Upper lobe of right lung (tissue), 1 donor: ENCODE measurements around the gene TBKBP1. TPM values are rescaled to one million over a fixed set of nuclear protein-coding genes. Genes with fewer than 3 reads are reported as not detected.
"Not testable (repeated sequence)": the region's sequence is repeated elsewhere in the genome, so short reads cannot be mapped to it uniquely, and the experiment has no call there.

ENCODE experiments used
- ATAC-seq: fragments of 200-7000 bp; cut with Tn5 transposase; one replicate; pipeline ENCODE4 v1.9.1; 2020; ENCODE audit warnings: mild to moderate bottlenecking, moderate library complexity
- DNase-seq: peaks from one replicate; pipeline ENCODE4 v3.0.0-alpha.2; 2020
- H3K27ac ChIP-seq: fragments of 200-600 bp; one replicate; pipeline ENCODE4 v1.8.0; 2022
- H3K27me3 ChIP-seq: fragments of 200-600 bp; one replicate; pipeline ENCODE4 v1.8.0; 2022; ENCODE audit warnings: mild to moderate bottlenecking
- H3K36me3 ChIP-seq: fragments of 200-600 bp; one replicate; pipeline ENCODE4 v1.8.0; 2022
- H3K4me1 ChIP-seq: fragments of 200-600 bp; one replicate; pipeline ENCODE4 v1.8.0; 2022
- H3K4me3 ChIP-seq: fragments of 200-600 bp; one replicate; pipeline ENCODE4 v1.8.0; 2022; ENCODE audit warnings: mild to moderate bottlenecking
- H3K9me3 ChIP-seq: fragments of 200-600 bp; one replicate; pipeline ENCODE4 v1.8.0; 2022
- intact Hi-C: fragments of 100-400 bp; cut with DNase I; formaldehyde crosslinking; loops from one replicate; pipeline ENCODE4 v1.11.0; 2022
- total RNA-seq: library from RNA; stranded (reverse); fragmentation: NEBNext Ultra II Directional; extraction: Animal tissue kit (Norgen Biotek cat#: 25700); gene quantifications from one replicate; pipeline ENCODE4 v1.2.1, GENCODE V29; 2021
- TF ChIP-seq, protein P1 (sequence below): fragments of 200-600 bp; IDR thresholded peaks from one replicate; pipeline ENCODE4 v1.8.0; 2022; ENCODE audit warnings: antibody characterized with exemption
- donor health status: DM: no; HTN: yes; CAD: no; lungs with severe emphysema.

The TBKBP1 gene
- total RNA-seq, 1 donor from 2014 or later, result 14.7 TPM

DNA sequence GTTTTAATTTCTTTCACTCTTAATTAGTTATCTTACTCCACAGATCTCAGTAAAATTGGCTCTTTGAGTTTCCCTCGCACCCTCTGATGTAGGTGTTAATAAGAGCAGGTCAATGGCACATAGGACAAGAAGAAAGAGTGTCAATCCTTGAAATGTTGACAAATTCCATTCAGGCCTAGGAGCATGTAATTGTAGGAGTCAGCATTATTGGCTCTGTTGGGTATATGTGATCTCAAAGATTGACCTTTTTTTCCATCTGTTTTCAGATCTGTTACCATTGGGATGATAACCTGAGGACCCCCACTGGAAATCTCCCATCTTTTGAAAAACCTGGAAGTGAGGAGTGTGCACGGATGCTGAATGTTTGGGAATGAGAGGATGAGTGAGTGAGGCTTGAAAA is 11.8 kb upstream of the TBKBP1 start:
- TF ChIP-seq, protein P1, sequence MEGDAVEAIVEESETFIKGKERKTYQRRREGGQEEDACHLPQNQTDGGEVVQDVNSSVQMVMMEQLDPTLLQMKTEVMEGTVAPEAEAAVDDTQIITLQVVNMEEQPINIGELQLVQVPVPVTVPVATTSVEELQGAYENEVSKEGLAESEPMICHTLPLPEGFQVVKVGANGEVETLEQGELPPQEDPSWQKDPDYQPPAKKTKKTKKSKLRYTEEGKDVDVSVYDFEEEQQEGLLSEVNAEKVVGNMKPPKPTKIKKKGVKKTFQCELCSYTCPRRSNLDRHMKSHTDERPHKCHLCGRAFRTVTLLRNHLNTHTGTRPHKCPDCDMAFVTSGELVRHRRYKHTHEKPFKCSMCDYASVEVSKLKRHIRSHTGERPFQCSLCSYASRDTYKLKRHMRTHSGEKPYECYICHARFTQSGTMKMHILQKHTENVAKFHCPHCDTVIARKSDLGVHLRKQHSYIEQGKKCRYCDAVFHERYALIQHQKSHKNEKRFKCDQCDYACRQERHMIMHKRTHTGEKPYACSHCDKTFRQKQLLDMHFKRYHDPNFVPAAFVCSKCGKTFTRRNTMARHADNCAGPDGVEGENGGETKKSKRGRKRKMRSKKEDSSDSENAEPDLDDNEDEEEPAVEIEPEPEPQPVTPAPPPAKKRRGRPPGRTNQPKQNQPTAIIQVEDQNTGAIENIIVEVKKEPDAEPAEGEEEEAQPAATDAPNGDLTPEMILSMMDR, result no peak
- intact Hi-C loops, result no loop called here
- peaks cover 77% of the 10 kb centered on the region for H3K36me3 ChIP-seq
- H3K27ac ChIP-seq, result no peak overlapping the region
- peaks cover 4% of the 10 kb centered on the region for H3K4me1 ChIP-seq
- no peak overlapping the region for H3K4me3 ChIP-seq
- H3K27me3 ChIP-seq, result no peaks in the 10 kb centered on the region
- no peaks in the 10 kb centered on the region for H3K9me3 ChIP-seq
- no peak for ATAC-seq
- DNase-seq, result no peak

- ATAC-seq, result not testable (repeated sequence)
Observed at GRCh38 chr17:47682727-47683126, 11.2 kb upstream of the TBKBP1 start.

GRCh38 chr17:47684025-47684424 is 9.9 kb upstream of the TBKBP1 start:
- H3K4me3 ChIP-seq, result no peak overlapping the region
- DNase-seq, result no peak
- no peak for ATAC-seq
- intact Hi-C loops, result no loop called here
- H3K9me3 ChIP-seq, result no peaks in the 10 kb centered on the region
- TF ChIP-seq, protein P1, result no peak
- H3K36me3 ChIP-seq, result peaks cover 58% of the 10 kb centered on the region
- H3K27ac ChIP-seq, result no peak overlapping the region
- no peaks in the 10 kb centered on the region for H3K27me3 ChIP-seq
- H3K4me1 ChIP-seq, result peaks cover 4% of the 10 kb centered on the region

More at GRCh38 chr17:47682727-47683126, 11.2 kb upstream of the TBKBP1 start:
- H3K27ac ChIP-seq, H3K4me3 ChIP-seq, DNase-seq, H3K4me1 ChIP-seq, intact Hi-C loops, H3K9me3 ChIP-seq, H3K27me3 ChIP-seq: not testable (repeated sequence)
- peaks cover 71% of the 10 kb centered on the region for H3K36me3 ChIP-seq

DNA sequence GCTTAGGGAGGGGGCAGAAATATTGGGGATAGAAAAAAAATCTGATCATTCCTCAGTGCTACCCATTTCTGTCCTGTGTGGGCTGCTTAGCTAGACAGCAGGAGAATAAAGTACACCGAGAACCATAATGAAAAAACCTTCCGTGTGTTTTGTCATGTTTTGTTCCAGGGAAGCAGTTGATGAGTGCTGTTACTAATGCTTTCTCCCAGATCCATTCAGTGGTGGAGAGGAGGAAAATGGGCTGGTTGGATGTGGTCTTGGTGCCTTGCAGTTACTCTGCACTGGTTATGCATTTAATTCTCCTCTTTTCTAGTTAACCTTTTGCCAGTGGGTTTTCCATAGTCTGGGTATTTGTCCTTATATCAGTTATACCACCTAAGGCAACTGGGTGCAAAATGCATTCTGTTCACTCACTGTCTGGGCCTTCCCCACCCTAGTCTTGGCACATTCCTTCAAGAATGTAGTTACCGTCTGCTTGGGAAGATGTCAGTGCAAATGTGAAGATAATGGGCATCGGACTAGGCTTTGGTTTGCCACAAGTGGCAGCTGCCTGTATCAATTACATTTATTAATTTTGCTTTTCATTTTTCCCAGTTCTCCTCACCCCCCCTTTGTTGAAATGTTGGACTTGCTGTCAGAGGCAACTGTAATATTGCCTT is 9.3 kb upstream of the TBKBP1 start:
- no peaks in the 10 kb centered on the region for H3K27me3 ChIP-seq
- no peak overlapping the region for H3K27ac ChIP-seq
- peaks cover 51% of the 10 kb centered on the region for H3K36me3 ChIP-seq
- H3K4me3 ChIP-seq, result no peak overlapping the region
- DNase-seq (no peak), ATAC-seq (no peak)
- TF ChIP-seq, protein P1, result no peak
- intact Hi-C loops, result no loop called here
- H3K4me1 ChIP-seq, result peaks cover 4% of the 10 kb centered on the region
- H3K9me3 ChIP-seq, result no peaks in the 10 kb centered on the region

- Histone ChIP-seq H3K4me1 (peaks cover 4% of the 10 kb centered on the region), H3K9me3 (no peaks in the 10 kb centered on the region), H3K36me3 (peaks cover 41% of the 10 kb centered on the region), H3K27ac (no peak overlapping the region), H3K27me3 (no peaks in the 10 kb centered on the region), H3K4me3 (no peak overlapping the region)
- TF ChIP-seq, protein P1, result no peak
- intact Hi-C loops, result no loop called here
- ATAC-seq, result no peak
- DNase-seq, result no peak
Observed at GRCh38 chr17:47685556-47686275, 8.2 kb upstream of the TBKBP1 start.

DNA sequence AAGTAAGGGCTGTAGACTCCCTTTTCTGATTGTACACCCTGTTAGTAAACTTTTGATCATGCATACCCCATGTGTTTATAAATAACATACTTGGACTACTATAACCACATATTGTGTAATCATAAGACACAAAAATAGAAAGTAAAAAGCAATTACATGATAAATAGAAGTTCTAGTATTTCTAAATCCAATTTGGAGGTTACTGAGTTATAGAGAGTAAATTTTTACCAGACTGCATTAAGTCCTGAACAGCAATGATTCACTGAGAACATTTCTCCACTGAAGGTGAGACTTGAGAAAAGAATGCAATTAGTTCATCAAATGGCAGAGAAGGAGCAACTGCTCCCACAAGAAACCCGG is 7.7 kb upstream of the TBKBP1 start:
- TF ChIP-seq, protein P1, result no peak
- H3K9me3 ChIP-seq, result no peaks in the 10 kb centered on the region
- DNase-seq (no peak), ATAC-seq (no peak)
- intact Hi-C loops, result no loop called here
- H3K27me3 ChIP-seq, result no peaks in the 10 kb centered on the region
- no peak overlapping the region for H3K4me3 ChIP-seq
- no peak overlapping the region for H3K27ac ChIP-seq
- peaks cover 35% of the 10 kb centered on the region for H3K36me3 ChIP-seq
- H3K4me1 ChIP-seq, result peaks cover 4% of the 10 kb centered on the region
